Kidney (tissue), 14 donors: ENCODE data around the gene MEDAG. TPM values are rescaled to one million over a fixed set of nuclear protein-coding genes. Genes with fewer than 3 reads are reported as not detected.

Experiments
- DNase-seq, 5 donors: peaks; one replicate each; pipeline ENCODE4 v3.0.0-alpha.2; 2013 to 2020
- FAIRE-seq: peaks from 2 replicates; lab custom pipeline; 2012; peaks lifted over from hg19 to GRCh38; lab: Jason Lieb, UNC
- H3K27ac ChIP-seq, 2 donors: one replicate each; pipeline ENCODE4 v1.7.0; 2013; ENCODE audit warnings: low read depth in 2 of 2, low read length in 2 of 2, inconsistent platforms in 1 of 2
- H3K27me3 ChIP-seq: one replicate; pipeline ENCODE4 v1.7.1; 2013; ENCODE audit warnings: low read length, inconsistent platforms; ENCODE audit not compliant: control insufficient read depth, insufficient read depth
- H3K36me3 ChIP-seq, 3 donors: one replicate each; pipeline versions ENCODE4 v1.7.0 to v1.7.1; 2013; ENCODE audit warnings: low read length in 3 of 3, control low read depth in 1 of 3, inconsistent platforms in 1 of 3; ENCODE audit not compliant: insufficient read depth in 3 of 3, control insufficient read depth in 2 of 3
- H3K4me1 ChIP-seq, 3 donors: one replicate each; pipeline versions ENCODE4 v1.7.0 to v1.7.1; 2013; ENCODE audit warnings: low read length in 3 of 3, inconsistent platforms in 1 of 3, low read depth in 1 of 3; ENCODE audit not compliant: control insufficient read depth in 2 of 3, insufficient read depth in 2 of 3
- H3K4me3 ChIP-seq, 3 donors: one replicate each; pipeline versions ENCODE4 v1.7.0 to v1.8.1; 2013; ENCODE audit warnings: low read length in 3 of 3, control low read depth in 1 of 3, inconsistent platforms in 1 of 3
- H3K9ac ChIP-seq, 3 donors: one replicate each; pipeline versions ENCODE4 v1.7.0 to v1.7.1; 2013; ENCODE audit warnings: low read length in 3 of 3, control low read depth in 1 of 3, inconsistent platforms in 1 of 3
- H3K9me3 ChIP-seq, 3 donors: one replicate each; pipeline versions ENCODE4 v1.7.0 to v1.7.1; 2013; ENCODE audit warnings: low read length in 3 of 3, control low read depth in 1 of 3, inconsistent platforms in 1 of 3; ENCODE audit not compliant: control insufficient read depth in 2 of 3, insufficient read depth in 1 of 3
- CTCF ChIP-seq: IDR thresholded peaks from 3 replicates; pipeline ENCODE4 v1.5.1; 2012; ENCODE audit warnings: mild to moderate bottlenecking, moderate library complexity, borderline replicate concordance; ENCODE audit not compliant: insufficient read depth; ENCODE audit errors: extremely low read depth
- intact Hi-C: fragments of 100-400 bp; cut with DNase I; formaldehyde crosslinking; loops from one replicate; pipeline ENCODE4 v1.11.1; 2022
- polyA plus RNA-seq: library from polyadenylated mRNA; stranded (reverse); fragments of 350-450 nt; fragmentation: Illumina TruSeq; extraction: RNeasy Lipid Tissue Mini Kit (QIAGEN cat#74804); gene quantifications from one replicate; pipeline ENCODE4 v1.2.3, GENCODE V29; 2014; ENCODE audit warnings: low read depth, low replicate concordance; ENCODE audit not compliant: insufficient read depth
- total RNA-seq: library from RNA; stranded (reverse); fragmentation: NEBNext Ultra II Directional; extraction: Animal tissue kit (Norgen Biotek cat#: 25700); gene quantifications from one replicate; pipeline ENCODE4 v1.2.1, GENCODE V29; 2021
- donor health status: control.
- donor health status: control.
- donor health status: control.
- donor health status: control.
- donor health status: control.
- donor health status: DM: yes; HTN: yes; CAD: no.
- donor health status: Normal renal cell carcinoma (clear cell type).

The MEDAG gene
- total and polyA plus RNA-seq, 2 donors from 2014 or later: 1.0 to 12.1 TPM

- FAIRE-seq: no peak
- intact Hi-C loops: no loop called here
- no peak overlapping the region for H3K4me3 ChIP-seq
- TF ChIP-seq CTCF: no peak
- DNase-seq: peak in 4 of 5 donors; percentile 49 to 69 (median 60)
- H3K36me3 ChIP-seq: no peaks in the 10 kb centered on the region
- H3K4me1 ChIP-seq: no peaks in the 10 kb centered on the region
- H3K9ac ChIP-seq: no peak overlapping the region
- peaks cover 0 to 6% (median 0%) of the 10 kb centered on the region in 3 donors for H3K9me3 ChIP-seq
- no peaks in the 10 kb centered on the region for H3K27me3 ChIP-seq
- H3K27ac ChIP-seq: no peak overlapping the region
These were observed 57.7 kb downstream of the MEDAG start for GRCh38 chr13:30963791-30964190.

DNA sequence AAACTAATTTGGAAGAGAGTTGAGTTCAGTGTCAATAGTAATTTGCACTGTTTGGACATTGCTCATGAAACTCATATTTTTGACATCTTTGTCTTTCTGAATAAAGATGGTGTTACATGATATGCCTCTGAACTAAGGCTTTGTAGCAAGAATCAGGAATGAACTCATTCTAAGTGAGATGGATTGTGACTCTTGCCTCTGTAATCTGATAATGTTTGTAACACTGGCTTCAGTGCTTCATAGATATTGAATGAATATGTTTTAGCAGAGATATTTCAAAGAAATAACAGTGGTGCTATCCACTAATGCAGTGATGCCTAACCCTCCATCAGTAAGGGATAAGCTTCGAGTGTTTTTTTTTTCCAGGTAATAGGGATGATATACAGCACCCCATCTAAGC is 59.3 kb downstream of the MEDAG start:
- no peaks in the 10 kb centered on the region for H3K36me3 ChIP-seq
- H3K27me3 ChIP-seq: no peaks in the 10 kb centered on the region
- no peak overlapping the region for H3K4me3 ChIP-seq
- no peak for TF ChIP-seq CTCF
- H3K4me1 ChIP-seq: no peaks in the 10 kb centered on the region
- no peak for FAIRE-seq
- intact Hi-C loops: no loop called here
- no peak for DNase-seq
- no peak overlapping the region for H3K9ac ChIP-seq
- no peak overlapping the region for H3K27ac ChIP-seq
- no peaks in the 10 kb centered on the region for H3K9me3 ChIP-seq

DNA sequence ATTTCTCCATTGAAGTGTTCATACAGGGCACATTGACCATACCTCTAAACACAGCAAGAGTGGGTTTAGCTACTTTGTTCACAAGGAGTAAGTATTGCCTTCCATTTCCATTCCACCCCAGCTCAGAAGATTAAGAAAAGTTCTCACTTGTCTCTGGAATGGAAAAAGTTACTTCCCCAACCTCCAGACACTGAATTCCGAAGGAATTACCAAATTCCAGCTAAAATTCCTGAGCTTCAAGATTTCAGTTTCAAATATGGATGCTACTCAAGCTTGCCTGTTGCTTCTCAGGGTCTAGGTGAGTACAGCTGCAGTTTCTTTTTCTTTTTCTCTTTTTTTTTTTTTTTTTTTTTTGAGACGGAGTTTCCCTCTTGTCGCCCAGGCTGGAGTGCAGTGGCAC is 60.0 kb downstream of the MEDAG start:
- Histone ChIP-seq H3K4me1 (no peaks in the 10 kb centered on the region), H3K9ac (no peak overlapping the region), H3K36me3 (no peaks in the 10 kb centered on the region), H3K27ac (no peak overlapping the region), H3K4me3 (no peak overlapping the region), H3K27me3 (no peaks in the 10 kb centered on the region), H3K9me3 (no peaks in the 10 kb centered on the region)
- intact Hi-C loops: no loop called here
- no peak for FAIRE-seq
- no peak for TF ChIP-seq CTCF
- DNase-seq: no peak

GRCh38 chr13:30968846-30969245 is 62.8 kb downstream of the MEDAG start:
- H3K4me3 ChIP-seq: no peak overlapping the region
- H3K27me3 ChIP-seq: no peaks in the 10 kb centered on the region
- H3K9me3 ChIP-seq: no peaks in the 10 kb centered on the region
- no peaks in the 10 kb centered on the region for H3K4me1 ChIP-seq
- FAIRE-seq (no peak), DNase-seq (no peak)
- intact Hi-C loops: no loop called here
- no peaks in the 10 kb centered on the region for H3K36me3 ChIP-seq
- no peak for TF ChIP-seq CTCF
- H3K9ac ChIP-seq: no peak overlapping the region
- H3K27ac ChIP-seq: no peak overlapping the region
